ENCODE data around the gene NRG2.

Gene NRG2

DNA sequence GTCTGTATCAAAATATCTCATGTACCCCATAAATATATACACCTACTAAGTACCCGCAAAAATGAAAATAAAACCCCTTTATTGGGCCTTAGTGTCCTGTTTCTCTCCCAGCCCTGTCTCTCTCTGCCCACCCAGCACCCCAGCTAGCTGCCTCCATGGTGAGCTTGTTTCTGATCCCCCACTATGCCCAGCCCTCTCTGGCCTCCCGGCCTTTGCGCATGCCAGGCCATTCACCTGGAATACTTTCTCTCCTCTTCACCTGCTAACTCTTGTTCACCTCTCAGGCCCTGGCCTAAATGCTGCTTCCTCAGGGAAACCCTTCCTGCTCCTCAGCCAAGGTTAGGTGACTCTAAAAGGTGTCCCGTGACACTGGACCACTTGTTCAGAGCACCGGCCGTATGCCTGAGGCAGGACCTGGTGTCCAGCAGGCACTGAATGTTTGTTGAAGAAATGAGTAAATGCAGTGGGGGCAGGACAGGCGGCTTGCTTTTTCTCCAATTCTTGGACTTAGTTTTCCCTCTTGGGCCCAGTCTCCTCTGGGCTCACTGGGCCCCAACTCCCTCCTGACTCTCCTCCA is 189.0 kb downstream of the NRG2 start:
- no peaks in the 10 kb centered on the region for H3K36me3 ChIP-seq (ENCODE audit: control insufficient read depth, insufficient read depth, low read length)
- no peak overlapping the region for H3K4me3 ChIP-seq (ENCODE audit: low read depth, low read length)
- H3K79me2 ChIP-seq, result no peaks in the 10 kb centered on the region
- no peak overlapping the region for H2AFZ ChIP-seq
- no peaks in the 10 kb centered on the region for H3K9me3 ChIP-seq (ENCODE audit: control insufficient read depth, low read length)
- H3K4me1 ChIP-seq, result no peaks in the 10 kb centered on the region
- no peak overlapping the region for H3K27ac ChIP-seq
- TF ChIP-seq, protein P1, sequence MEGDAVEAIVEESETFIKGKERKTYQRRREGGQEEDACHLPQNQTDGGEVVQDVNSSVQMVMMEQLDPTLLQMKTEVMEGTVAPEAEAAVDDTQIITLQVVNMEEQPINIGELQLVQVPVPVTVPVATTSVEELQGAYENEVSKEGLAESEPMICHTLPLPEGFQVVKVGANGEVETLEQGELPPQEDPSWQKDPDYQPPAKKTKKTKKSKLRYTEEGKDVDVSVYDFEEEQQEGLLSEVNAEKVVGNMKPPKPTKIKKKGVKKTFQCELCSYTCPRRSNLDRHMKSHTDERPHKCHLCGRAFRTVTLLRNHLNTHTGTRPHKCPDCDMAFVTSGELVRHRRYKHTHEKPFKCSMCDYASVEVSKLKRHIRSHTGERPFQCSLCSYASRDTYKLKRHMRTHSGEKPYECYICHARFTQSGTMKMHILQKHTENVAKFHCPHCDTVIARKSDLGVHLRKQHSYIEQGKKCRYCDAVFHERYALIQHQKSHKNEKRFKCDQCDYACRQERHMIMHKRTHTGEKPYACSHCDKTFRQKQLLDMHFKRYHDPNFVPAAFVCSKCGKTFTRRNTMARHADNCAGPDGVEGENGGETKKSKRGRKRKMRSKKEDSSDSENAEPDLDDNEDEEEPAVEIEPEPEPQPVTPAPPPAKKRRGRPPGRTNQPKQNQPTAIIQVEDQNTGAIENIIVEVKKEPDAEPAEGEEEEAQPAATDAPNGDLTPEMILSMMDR (IDR thresholded peaks at IDR 0.05), result no peak
- no peaks in the 10 kb centered on the region for H3K27me3 ChIP-seq (ENCODE audit: control insufficient read depth, insufficient read depth, low read length)
- H3K4me2 ChIP-seq (ENCODE audit: low read length), result no peak overlapping the region
- no peak overlapping the region for H3K9ac ChIP-seq

DNA sequence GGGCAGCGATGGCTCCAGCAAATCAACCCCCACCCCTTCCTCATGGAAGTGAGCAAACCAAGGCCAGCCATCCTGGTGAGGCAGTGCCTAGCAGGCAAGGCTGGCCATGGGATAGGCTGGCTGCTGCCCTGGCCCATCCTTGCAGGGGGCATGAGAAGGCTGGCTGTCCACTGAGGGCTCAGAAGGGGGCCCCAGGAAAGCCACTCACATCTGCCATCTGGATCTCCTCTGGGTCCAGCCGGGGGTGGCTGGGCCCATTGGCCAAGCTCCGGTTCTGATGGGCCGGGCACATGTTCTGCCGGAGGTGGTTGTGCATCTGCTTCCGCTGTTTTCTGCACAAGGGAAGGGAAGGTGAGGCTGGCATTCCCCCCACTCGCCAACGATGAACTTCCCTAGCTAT is 190.4 kb downstream of the NRG2 start:
- Histone ChIP-seq H3K79me2 (no peaks in the 10 kb centered on the region), H3K4me3 (ENCODE audit: low read depth, low read length) (no peak overlapping the region), H3K9ac (no peak overlapping the region), H3K27ac (no peak overlapping the region), H3K4me1 (no peaks in the 10 kb centered on the region), H3K9me3 (ENCODE audit: control insufficient read depth, low read length) (no peaks in the 10 kb centered on the region), H3K36me3 (ENCODE audit: control insufficient read depth, insufficient read depth, low read length) (no peaks in the 10 kb centered on the region), H3K27me3 (ENCODE audit: control insufficient read depth, insufficient read depth, low read length) (no peaks in the 10 kb centered on the region), H3K4me2 (ENCODE audit: low read length) (no peak overlapping the region), H2AFZ (no peak overlapping the region)
- TF ChIP-seq, protein P1 (IDR thresholded peaks at IDR 0.05), result no peak

DNA sequence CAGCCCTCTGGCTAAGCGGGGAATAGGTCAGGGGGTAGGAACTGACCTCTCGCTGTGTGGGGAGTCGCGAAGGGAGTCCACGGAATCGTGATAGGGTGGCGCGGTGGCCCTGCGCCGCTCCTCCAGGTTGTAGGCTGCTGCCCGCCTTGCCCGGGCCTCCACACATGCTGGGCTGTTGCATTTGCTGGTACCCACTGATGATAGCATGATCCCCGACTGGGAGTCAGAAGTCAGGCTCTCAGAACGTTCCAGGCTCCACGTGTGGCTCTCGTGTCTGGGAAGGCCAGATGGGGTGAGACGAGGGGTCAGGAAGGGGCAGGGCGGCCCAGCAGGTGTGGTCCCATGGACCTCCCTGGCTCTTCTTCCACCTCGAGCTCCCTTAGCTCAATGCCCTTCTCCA is 191.5 kb downstream of the NRG2 start:
- TF ChIP-seq, protein P1 (IDR thresholded peaks at IDR 0.05), result no peak
- Histone ChIP-seq H3K27me3 (ENCODE audit: control insufficient read depth, insufficient read depth, low read length) (no peaks in the 10 kb centered on the region), H3K9me3 (ENCODE audit: control insufficient read depth, low read length) (no peaks in the 10 kb centered on the region), H3K4me2 (ENCODE audit: low read length) (no peak overlapping the region), H2AFZ (no peak overlapping the region), H3K4me1 (no peaks in the 10 kb centered on the region), H3K9ac (no peak overlapping the region), H3K36me3 (ENCODE audit: control insufficient read depth, insufficient read depth, low read length) (no peaks in the 10 kb centered on the region), H3K27ac (no peak overlapping the region), H3K79me2 (no peaks in the 10 kb centered on the region), H3K4me3 (ENCODE audit: low read depth, low read length) (no peak overlapping the region)

DNA sequence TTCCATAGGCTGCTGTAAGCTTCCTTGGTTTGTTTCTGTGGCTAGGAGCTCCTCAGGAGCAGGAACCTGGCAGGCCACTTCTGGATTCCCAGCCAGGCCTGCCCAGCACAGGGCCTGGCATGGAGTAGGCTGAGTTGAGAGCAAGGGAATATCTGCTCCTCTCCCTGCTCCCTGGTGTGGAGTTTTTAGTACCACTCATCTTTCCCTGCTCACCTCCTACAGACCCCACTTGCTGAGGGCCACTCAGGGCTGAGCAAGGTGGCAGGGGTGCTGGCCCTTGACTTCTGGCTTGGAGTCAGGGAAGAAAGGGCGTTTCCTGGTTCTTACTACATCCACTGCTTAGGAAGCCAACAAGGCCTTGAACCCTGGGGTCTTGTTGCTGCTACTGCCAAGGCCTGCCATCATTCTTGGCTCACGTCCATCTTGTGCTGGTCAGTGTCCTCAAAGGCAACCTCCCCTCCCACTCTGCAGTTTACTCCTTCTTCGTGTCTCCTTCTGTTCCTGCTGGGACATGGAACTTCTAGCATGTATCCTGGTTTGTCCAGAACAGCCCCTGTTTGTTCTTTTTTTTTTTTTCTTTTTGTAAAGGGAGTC is 192.6 kb downstream of the NRG2 start:
- H3K4me3 ChIP-seq (ENCODE audit: low read depth, low read length), result no peak overlapping the region
- H2AFZ ChIP-seq, result no peak overlapping the region
- no peaks in the 10 kb centered on the region for H3K9me3 ChIP-seq (ENCODE audit: control insufficient read depth, low read length)
- H3K9ac ChIP-seq, result no peak overlapping the region
- no peak overlapping the region for H3K4me2 ChIP-seq (ENCODE audit: low read length)
- H3K4me1 ChIP-seq, result no peaks in the 10 kb centered on the region
- H3K79me2 ChIP-seq, result no peaks in the 10 kb centered on the region
- TF ChIP-seq, protein P1 (IDR thresholded peaks at IDR 0.05), result no peak
- no peaks in the 10 kb centered on the region for H3K27me3 ChIP-seq (ENCODE audit: control insufficient read depth, insufficient read depth, low read length)
- no peaks in the 10 kb centered on the region for H3K36me3 ChIP-seq (ENCODE audit: control insufficient read depth, insufficient read depth, low read length)
- no peak overlapping the region for H3K27ac ChIP-seq

DNA sequence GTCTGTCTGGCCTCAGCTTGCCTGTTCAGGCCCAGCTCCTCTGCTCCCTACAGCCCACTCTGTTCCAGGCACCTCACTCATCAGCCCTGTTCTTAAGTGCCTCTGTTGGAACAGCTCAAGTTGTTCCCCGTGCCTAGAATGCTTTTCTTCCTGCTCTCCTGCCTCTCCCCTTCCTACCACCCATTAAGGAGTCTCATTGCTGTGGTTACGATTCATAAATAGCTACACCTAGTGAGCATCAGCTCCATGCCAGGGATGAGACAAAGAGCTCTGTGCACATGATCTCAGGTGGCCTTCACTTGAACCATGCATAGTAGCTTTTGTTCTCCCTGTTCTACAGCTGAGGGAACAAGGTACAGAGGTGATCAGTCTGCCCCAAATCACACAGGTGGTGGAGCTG is 193.2 kb downstream of the NRG2 start:
- Histone ChIP-seq H3K9me3 (ENCODE audit: control insufficient read depth, low read length) (no peaks in the 10 kb centered on the region), H3K4me1 (no peaks in the 10 kb centered on the region), H3K27me3 (ENCODE audit: control insufficient read depth, insufficient read depth, low read length) (no peaks in the 10 kb centered on the region), H2AFZ (no peak overlapping the region), H3K27ac (no peak overlapping the region), H3K79me2 (no peaks in the 10 kb centered on the region), H3K4me2 (ENCODE audit: low read length) (no peak overlapping the region), H3K9ac (no peak overlapping the region), H3K4me3 (ENCODE audit: low read depth, low read length) (no peak overlapping the region), H3K36me3 (ENCODE audit: control insufficient read depth, insufficient read depth, low read length) (no peaks in the 10 kb centered on the region)
- TF ChIP-seq, protein P1 (IDR thresholded peaks at IDR 0.05), result no peak

Data from parathyroid adenoma (tissue), 2 donors.